HG02759 (cell line): ENCODE data around the gene NFE2L3.
"Not testable (repeated sequence)": the region's sequence is repeated elsewhere in the genome, so short reads cannot be mapped to it uniquely, and the experiment has no call there.

ENCODE experiments used
- ATAC-seq: cut with Tn5 transposase; IDR thresholded peaks from one replicate; pipeline ENCODE4 v1.9.1; 2021; ENCODE audit warnings: mild to moderate bottlenecking, moderate library complexity; ENCODE audit not compliant: unreplicated experiment

NFE2L3 gene, protein sequence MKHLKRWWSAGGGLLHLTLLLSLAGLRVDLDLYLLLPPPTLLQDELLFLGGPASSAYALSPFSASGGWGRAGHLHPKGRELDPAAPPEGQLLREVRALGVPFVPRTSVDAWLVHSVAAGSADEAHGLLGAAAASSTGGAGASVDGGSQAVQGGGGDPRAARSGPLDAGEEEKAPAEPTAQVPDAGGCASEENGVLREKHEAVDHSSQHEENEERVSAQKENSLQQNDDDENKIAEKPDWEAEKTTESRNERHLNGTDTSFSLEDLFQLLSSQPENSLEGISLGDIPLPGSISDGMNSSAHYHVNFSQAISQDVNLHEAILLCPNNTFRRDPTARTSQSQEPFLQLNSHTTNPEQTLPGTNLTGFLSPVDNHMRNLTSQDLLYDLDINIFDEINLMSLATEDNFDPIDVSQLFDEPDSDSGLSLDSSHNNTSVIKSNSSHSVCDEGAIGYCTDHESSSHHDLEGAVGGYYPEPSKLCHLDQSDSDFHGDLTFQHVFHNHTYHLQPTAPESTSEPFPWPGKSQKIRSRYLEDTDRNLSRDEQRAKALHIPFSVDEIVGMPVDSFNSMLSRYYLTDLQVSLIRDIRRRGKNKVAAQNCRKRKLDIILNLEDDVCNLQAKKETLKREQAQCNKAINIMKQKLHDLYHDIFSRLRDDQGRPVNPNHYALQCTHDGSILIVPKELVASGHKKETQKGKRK

GRCh38 chr7:26151953-26152781 lies at the start of gene NFE2L3:
NFE2L3 (plus strand) TSS chr7:26152198; CDS start chr7:26152499, 301 bp downstream.
- ATAC-seq: peak; percentile 73

GRCh38 chr7:26103596-26103995 lies 48.4 kb upstream of the NFE2L3 start:
- no peak for ATAC-seq

- ATAC-seq: no peak
Observed at GRCh38 chr7:26105236-26105635, 46.8 kb upstream of the NFE2L3 start.

GRCh38 chr7:26105931-26106330 lies 46.1 kb upstream of the NFE2L3 start:
- no peak for ATAC-seq

DNA sequence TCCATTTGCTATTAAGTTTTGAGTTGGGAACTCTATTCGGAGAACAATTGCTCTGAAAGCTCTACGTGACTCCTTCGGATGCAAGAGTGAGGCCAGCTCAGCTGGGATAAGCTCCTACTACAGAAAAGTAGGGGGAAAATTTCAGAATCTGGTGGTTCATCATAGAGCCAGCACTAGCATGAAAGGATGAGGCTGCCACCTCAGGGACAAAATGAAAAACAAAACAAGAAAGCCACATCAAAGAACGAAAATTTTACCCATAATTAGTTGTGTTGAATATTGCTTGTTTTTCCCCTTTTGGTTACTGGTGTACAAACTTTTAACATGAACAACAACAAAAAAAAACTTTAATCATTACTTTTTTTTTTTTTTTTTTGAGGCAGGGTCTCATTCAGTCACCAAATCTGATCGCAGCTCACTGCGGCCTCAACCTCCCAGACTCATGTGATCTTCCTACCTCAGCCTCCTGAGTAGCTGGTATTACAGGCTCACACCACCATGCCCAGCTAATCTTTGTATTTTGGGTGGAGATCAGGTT lies 39.7 kb upstream of the NFE2L3 start:
- ATAC-seq: no peak

DNA sequence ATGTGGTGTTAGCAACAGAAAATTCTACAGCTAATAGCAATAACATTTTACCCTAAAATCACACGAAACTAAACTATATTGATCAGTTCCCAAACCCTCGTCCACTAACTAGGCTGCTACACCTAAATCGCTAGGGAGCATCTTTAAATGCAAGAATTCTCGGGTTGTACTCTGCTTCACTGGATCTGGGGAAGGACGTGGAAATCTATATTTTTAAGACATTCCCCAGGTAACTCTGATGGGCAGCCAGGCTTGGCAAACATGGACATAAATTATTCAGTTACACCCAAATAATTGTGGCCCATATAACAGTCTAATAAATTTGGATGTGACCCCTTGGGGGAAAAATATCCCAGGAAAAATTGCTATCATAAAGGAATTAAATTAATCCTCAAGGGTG lies 36.3 kb upstream of the NFE2L3 start:
- no peak for ATAC-seq

DNA sequence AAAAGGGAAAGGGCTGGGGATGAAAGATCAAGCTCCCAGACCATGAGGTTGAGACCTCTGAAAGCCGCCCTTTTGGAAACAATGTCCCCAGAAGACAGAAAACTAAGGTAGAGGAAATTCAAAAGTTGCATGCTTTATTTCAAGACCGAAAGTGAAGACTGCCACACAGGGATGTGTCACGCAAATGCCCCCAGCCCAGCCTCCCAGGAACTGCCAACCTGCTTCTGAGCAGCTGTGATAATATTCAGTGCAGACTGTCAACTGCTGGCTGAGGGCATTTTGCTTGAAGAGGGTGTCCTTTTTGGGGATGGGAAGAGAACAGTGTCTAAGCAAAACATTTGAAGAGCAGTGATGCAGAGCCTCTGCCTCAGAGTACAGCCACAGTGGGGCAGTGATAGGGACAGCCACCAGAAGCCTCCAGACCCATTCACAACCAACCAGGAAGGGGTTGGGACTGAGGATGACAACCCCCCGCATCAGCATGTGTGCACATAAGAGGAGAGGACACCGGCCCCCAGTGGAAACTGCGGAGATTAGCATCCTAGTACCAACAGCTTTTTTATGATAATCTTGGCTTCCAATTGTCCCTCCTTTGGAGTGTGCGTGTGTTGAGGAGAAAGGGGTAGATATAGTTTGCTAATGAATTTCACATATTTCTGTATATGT lies 34.7 kb upstream of the NFE2L3 start:
- no peak for ATAC-seq

GRCh38 chr7:26117970-26118369 lies 34.0 kb upstream of the NFE2L3 start:
- no peak for ATAC-seq

DNA sequence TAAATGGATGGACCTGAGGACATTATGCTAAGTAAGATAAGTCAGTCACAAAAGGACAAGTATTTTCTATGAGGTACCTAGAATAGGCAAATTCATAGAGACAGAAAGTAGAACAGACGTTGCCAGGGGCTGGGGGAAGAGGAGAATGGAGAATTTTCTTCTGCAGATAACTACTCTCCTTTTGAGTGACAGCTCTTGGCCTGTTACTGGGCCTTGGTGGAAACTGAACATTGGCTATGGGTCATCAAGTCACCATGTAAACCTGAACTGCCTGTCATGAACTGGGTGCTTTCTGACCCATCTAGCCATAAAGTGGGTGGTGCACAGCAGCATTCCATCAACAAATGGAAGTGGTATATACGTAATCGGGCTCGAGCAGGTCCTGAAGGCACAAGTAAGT lies 29.3 kb upstream of the NFE2L3 start:
- no peak for ATAC-seq

- ATAC-seq: not testable (repeated sequence)
Observed at GRCh38 chr7:26124775-26125174, 27.2 kb upstream of the NFE2L3 start.

- no peak for ATAC-seq
Observed at GRCh38 chr7:26127411-26127810, 24.6 kb upstream of the NFE2L3 start.

DNA sequence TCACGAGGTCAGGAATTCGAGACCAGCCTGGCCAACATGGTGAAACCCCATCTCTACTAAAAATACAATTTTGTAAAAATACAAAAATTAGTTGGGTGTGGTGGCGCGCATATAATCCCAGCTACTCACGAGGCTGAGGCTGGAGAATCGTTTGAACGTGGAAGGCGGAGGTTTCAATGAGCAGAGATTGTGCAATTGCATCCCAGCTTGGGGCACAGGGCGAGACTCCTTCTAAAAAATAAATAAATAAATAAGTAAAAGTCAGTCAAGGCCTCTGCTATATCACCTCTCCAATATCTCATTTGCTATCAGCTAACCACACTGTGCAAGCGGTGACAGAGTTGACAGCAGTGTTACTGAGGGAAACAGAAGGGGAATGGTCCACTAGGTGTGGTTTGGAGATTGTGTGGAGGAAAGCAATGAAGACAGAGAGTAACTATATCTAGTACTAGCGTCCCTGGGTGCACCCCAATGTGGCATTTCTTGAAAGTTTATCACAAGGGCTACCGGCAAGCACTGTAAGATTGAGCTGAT lies 20.9 kb upstream of the NFE2L3 start:
- ATAC-seq: no peak

DNA sequence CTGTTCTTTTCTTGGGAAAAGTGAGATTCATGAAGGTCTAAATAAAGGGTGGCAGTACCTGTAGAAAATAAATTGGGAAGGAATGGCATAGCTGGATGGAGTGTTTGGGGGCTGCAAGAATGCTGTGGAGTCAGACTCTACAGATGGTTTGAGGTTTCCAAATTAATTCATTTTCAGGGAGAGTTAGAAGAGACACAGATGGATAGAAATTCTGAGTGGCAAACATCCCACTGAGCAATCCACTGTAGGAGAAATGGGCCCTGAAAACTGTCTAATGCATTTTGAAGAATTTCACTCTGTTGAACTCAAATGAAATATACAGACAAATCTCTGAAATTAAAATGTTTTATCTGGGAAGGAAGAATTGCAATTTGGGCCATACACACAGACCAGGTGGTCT lies 16.9 kb upstream of the NFE2L3 start:
- ATAC-seq: no peak

- no peak for ATAC-seq
Observed at GRCh38 chr7:26135551-26135950, 16.4 kb upstream of the NFE2L3 start.

- ATAC-seq: no peak
Observed at GRCh38 chr7:26136831-26137230, 15.2 kb upstream of the NFE2L3 start.

GRCh38 chr7:26140380-26140779 lies 11.6 kb upstream of the NFE2L3 start:
- ATAC-seq: no peak

DNA sequence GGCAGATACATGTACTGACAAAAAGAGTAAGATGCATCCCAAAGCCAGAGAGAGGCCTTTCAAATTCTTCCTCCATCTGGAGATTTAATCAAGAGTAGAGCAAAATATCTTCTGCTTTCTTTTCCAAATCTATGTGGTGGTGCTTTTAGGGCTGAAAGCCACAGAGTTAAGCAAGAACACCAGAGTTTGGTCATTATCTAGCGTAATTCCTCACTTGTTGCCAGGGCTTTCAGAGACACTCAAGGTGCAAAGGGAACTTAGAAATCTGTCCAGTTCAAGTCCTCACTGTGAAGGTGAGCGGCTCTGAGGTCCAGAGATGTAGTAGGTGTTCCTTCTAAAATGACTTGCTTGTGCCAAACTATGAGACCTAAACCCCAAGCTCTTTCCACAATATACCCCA lies 10.9 kb upstream of the NFE2L3 start:
- no peak for ATAC-seq

DNA sequence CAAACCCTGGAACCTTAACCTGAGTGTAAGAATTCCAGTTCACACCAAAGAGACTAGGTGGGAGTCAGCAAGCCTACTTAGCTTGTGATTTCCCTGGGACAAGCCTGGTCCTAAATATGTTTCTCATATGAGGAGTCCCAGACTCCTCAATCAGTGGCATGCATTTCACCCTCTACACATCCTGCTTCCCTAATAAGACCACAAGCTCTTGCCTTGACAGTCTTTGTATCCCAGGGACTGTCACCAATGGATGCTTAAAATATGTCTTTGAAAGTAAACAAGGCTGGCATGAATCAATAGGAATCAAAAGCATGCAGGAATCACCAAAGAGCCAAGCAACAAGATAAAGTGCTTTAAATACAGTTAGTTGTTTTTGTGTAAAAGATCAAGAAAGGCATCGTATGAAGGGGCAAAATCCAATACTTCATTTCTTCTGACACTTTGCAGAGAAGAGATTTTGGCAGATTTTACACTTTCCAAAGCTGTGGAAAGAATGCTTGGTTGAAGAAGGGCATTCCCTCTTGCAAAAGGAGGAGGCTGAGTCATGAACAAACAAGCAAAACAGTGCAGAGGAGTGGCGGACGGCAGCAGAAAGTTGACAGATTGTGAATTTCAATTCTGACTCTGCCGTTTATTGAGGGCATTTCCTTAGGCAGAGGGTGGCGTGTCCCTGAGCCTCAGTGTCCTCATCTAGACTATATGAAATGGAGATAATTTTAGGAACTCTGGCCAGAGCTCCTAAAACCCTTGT lies 8.5 kb upstream of the NFE2L3 start:
- ATAC-seq: no peak

GRCh38 chr7:26144184-26145080 lies 7.6 kb upstream of the NFE2L3 start:
- ATAC-seq: no peak
